Esophagus squamous epithelium (tissue), 4 donors: ENCODE results near the gene AFF4.

Experiments
- CTCF ChIP-seq, 6 experiments: fragments of 450-650 bp in 4 of 6; fragments of 200-600 bp in 2 of 6; sonication (generic) in 2 of 6; IDR thresholded peaks; one replicate each; pipeline ENCODE4 v1.5.1; 2016 to 2019; ENCODE audit warnings: antibody characterized with exemption in 6 of 6, mild to moderate bottlenecking in 4 of 6, moderate library complexity in 4 of 6
- POLR2A ChIP-seq, 4 donors: fragments of 450-650 bp; IDR thresholded peaks; one replicate each; pipeline ENCODE4 v1.6.1; 2017; ENCODE audit warnings: antibody characterized with exemption in 4 of 4, mild to moderate bottlenecking in 4 of 4, moderate library complexity in 3 of 4

DNA sequence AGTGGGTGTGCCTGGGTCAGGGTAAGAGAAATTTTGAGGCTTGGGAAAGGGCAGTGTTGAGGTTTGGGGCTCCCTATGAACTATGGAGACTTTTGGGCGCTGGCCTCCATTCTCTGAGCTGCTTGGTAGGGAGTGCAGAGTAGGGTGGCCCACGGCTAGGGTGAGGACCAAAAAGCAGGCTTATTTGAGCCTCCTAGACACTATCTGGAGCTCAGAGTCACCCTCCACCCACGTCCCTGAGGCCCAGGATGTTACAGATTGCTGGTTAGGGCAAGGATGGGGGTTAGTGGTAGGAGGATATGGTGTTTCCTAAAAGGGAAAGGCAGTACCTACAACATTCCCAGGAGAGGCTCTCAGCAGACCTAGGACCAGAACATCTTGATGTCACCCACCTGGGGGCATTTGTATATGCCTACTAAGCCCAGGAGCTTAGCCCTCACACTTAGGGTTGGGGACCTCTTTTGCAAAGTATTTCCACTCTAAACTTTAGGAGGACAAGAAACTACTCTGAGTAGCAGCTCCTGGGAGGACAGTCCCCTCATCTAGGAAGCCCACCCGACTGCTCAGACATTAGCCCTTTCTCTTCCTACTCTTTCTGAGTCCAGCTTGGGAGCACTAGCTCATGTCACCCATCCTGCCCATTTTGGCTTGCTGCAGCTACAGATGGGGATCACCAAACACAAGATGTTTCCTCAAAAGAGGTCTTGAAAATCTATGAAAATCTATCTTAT, 135.3 kb downstream of the AFF4 start:
- TF ChIP-seq CTCF (IDR thresholded peaks at IDR 0.05): no peak
- no peak for TF ChIP-seq POLR2A (IDR thresholded peaks at IDR 0.05)
